ENCODE data around the gene PPP1R3G. TPM values are rescaled to one million over a fixed set of nuclear protein-coding genes. Genes with fewer than 3 reads are reported as not detected.

Gene PPP1R3G
- total RNA-seq, 1 donor from 2014 or later, result 2.0 TPM

DNA sequence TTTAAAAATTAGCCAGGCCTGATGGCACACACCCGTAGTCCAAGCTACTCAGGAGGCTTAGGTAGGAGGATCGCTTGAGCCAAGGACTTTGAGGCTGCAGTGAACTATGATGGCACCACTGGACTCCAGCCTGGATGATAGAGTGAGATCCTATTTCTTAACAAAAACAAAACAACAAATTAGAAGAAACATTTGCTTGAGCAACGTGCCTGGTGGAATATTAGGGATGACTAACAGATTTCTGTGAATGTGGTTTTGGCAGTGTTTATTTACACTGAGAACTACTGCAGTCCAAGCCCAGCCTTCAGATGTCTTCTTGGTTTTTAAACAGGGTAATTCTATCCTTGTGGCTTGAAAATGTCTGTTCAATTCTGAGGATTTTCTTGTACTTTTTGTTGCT, 9.2 kb downstream of the PPP1R3G start:
- ATAC-seq, result no peak

DNA sequence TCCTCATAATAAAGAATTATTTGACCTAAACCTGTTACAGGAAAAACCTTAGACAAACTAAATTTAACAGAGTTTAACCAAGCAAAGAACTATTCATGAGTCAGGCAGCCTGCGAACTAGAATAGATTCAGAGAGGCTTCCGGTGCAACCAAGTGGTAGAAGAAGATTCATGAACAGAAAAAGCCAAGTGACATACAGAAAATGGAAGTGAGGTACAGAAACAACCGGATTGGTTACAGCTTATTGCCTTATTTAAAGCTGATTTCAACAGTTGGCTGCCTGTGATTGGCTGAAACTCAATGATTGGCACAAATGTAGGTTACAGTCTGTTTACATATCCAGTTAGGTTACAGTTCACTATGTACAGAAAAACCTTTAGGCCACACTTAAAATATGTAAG, 10.1 kb downstream of the PPP1R3G start:
- no peak for ATAC-seq

DNA sequence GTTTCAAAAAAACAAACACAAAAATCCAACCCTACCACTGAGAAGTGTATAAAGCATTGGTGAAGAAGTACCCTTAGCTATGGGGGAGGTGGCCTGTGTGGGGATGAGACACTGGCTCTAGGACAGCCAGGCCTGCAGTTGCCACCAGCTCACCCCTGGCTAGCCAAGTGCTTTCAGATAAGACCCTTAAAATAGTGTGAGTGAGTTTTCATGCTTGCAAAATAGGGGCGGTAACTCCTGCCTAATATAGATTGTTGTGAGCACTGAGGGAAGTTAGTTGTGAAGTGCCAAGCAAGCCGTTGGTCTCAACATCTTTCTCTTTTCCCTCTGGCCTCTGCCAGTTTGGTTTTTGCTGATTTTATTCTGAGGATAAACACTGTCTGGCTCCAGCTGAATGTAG, 11.3 kb downstream of the PPP1R3G start:
- ATAC-seq, result no peak

DNA sequence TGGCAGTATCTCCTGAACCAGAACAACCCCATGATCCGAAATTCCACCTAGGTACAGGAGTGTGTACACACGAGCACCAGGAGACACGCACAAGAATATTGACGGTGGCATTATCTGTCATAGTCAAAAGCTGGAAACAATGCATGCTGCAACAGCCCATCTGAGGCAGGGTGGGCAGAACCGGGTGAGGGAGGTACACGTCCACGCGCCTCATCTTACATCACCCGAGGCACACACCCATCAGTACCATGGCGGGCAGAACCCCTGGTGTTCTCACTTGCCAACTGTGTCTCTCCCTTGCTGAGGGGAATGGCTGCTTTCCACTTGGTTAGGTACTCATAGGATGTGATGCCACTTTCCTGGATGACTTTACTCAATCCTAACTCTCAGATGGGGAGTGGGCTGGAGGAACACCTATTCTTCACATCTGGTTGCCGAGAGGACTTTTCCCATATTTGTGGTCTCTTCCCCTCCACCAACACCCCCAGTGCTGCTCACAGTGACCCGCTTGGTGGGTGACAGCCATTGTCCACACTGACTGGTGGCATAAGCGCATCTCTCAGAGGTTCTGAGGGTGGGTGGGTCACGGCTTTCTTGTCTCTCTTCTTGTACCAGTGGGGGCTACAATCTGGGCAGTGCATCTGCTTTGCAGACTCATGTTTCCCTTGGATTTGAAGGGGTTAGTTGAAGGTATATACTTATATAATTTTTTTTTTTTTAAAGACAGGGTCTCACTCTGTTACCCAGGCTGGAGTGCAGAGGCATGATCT, 13.5 kb downstream of the PPP1R3G start:
- peak; percentile 20 for ATAC-seq

DNA sequence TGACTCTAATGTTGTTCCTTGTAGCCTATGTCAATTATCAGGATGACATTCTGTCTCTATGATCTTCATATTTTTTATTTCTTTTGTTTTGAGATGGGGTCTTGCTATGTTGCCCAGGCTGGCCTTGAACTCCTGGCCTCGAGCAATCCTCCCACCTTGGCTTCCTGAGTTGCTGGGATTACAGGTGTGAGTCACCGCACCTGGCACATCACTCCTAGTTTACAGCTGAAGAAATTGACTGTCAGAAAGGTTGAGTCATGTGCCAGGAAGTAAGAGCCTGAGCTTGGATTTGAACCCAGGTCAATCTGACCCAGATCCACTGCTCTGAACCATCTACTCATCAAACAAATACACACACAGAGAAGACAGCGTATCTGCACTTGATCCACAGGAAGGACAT, 14.4 kb downstream of the PPP1R3G start:
- peak; percentile 47 for ATAC-seq

DNA sequence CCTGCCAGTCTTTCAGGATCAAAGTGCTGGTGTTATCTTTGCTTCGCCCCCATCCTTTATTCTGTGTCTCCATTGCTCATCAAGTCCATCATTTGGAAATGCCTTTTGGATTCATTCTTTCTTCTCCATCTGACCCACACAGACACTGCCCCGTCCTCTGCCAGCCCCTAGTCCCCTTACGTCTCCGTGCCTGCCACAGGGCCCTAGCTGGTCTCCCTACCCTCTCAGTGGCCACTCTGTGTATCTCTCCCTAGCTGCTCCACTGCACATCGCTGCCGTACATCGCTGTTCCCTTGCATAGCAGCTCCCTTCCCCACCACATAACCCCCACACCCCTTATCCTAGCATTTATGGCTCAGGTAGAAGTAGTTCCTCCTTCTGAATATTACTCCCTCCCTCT, 15.7 kb downstream of the PPP1R3G start:
- no peak for ATAC-seq

DNA sequence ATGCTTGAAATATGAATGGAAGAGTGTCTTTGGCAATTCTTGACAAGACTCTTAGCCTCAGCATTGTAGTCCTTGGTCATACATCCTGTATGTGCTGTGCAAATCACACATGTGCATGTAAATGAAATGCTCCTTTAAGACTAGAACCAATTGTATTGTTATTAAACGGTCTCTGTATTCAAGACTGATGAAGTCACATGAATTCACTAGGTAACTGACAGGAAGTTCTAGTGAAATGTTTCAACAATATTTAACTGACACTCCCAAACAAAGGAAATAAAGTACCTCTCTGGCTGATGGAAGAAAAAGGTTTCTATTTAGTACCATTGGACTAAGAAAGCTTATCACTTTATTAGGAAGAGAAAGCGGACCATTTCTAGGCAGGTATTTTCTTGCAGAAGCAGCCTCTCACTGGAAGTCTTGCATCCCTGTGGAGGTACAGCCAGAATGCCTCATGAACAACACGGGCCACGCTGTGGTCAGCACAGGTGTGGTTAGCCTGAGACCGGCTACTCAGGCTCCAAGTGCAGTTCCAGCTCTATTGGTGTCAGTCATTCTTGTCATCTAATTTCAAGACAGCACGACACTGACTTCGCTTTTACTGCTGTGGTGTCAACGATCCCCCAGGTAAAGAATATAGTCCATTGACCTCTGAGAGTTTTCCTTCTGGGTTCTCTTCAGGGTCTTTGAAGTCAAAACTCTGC, 17.3 kb downstream of the PPP1R3G start:
- no peak for ATAC-seq

DNA sequence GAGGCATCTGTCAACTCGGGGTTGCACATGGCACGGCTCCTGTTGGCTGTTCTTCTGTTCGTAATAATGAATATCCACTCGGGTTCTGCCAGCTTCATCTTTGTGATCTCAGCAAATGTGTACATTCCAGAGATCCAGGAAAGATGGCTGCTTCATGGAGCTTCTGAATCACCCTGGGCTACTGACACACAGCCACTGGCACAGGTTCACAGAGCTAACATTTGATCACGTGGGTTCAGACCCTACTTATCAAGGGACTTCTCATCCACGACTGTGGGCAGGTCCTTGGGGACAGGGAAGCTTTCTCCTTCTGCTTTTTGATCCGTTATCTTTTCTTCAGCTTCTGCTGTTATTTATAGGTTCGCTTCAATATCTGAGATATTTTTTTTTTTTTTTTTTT, 18.1 kb downstream of the PPP1R3G start:
- no peak for ATAC-seq

DNA sequence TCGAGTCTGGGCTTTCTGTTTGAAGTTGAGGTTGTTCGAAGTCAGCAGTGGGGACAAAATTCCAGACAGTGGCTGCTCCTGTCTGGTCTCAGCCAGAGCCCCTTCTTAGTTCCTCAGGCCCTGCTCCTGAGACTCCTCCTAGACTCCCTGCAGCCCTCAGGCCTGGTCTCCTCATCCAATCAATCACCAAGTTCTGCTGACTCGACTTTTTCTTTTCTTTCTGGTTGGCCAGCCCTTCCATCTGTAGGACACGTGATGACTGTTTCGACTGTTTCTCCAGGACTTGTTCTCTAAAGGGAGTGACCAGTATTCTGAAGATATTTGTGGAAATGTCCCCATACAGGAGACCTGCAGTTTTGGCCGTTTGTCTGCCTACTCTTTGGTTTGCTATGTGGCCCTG, 19.5 kb downstream of the PPP1R3G start:
- ATAC-seq, result no peak

DNA sequence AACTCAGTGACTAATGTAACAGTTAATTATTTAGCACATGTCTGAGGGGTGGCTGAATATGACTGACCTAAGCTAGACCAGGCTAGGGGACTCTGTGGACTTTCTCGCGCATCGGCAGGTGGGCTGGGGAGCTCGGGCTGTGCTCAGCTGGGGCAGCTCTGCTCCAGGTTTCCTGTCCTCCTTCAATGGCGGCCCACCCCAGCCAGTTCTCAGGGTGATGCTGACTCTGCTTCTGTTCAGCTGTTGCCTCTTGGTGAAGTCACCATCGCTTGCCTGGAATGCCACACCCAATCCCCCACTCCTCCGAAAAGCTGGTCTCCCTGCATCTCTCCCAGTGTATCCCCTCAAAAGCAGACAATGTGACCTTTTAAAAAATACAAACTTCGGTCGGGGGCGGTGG, 20.0 kb downstream of the PPP1R3G start:
- no peak for ATAC-seq

DNA sequence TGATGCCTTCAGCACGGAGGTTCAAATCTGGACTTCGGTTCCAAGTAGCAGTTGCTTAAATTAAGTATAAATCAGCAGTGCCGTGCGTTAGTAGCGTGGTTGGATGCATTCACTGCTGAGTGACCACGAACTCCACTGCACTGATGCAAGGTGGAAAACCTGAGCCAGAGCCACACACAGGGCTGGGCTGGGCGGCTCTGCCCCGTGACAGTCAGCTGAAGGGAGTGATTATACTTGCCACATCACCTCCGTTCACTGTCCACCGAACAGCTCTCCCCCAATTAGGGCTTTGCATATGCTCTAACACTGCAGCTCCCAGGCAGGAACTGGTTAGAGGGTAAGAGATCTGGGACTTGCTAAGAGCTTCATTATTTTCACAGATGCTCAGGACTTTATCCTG, 22.2 kb downstream of the PPP1R3G start:
- peak; percentile 73 for ATAC-seq

DNA sequence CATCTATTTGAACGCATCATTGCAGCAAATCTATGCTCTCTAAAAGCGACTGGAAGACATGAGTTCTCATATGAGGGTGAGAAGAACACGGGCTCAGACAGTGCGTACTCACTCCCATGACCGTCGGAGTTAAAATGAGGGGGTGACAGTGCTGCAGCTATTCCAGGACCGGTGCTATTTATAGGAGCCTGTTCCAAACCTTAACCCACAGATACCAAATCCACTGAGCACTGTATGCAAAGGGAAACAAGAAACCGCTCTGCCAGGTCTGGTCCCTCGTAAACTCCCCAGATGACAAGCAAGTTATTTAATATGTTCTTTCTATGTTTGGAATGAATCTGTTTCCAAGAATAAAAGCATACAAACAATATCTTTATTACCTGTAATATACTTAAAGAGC, 22.9 kb downstream of the PPP1R3G start:
- no peak for ATAC-seq

DNA sequence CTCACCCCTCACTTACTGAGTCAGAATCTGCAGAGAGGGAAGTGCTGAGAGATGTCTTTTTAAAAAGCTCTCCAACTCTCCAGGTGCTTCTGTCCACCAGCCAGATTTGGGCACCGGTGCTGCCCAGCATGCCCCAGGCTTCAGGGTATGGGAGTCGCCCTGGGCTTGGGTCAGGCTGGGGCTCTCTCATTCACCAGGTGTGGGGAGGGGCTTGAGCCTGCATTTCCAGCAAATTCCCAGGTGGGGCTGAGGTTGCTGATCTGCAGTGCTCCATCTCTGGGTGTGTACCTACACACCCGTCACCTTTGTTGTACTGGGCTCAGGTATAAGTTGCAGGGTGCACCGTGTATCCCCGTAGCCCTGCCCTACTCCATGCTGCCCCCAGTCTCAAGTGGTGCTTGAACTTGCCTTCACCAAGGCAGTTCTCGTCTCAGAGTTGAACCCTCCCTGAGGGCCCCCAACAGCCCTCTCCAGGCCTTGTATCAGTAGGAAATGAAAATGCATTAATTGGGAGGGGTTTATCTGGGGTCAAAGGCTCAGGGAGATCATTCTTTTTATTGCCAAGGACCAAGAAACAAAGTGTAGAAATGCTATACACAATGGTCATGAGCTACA, 23.5 kb downstream of the PPP1R3G start:
- ATAC-seq, result peak; percentile 10

DNA sequence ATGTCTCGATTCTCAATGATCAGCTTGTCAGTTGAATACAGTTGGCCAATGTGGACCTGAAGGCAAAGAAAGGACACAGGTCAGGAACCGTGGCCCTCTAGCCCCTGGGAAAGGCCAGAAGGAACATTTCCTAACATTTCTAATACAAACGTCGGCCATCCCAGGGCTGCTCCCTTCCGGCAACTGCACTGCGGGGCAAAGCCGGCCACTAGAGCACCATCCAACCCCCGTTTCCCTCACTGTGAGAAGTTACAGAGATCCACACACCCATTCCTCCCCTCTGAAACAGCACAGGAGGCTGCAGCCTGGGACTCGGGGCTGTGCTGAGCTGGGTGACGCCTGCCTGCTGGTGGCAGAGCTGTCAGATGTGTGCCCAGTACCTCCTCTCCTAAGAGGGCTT, 24.3 kb downstream of the PPP1R3G start:
- no peak for ATAC-seq

DNA sequence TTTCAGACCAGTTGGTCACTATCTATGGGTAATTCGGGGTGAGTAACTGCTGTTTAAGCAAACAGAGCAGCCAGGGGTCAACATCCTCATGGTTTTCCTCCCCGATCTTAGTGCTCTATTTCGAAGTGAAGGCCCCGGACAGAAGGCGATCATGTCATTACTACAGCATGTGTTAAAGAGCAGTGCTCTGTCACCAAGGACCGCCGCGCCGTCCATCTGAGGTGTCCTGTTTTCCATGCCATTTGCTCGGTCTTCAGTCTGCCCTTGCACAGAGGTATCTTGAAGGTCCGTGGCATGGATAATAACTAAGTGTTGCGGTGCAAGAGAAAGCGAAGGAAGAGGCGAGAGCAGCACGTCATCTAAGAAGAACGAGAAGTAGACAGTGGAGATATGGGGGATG, 25.1 kb downstream of the PPP1R3G start:
- ATAC-seq, result no peak

DNA sequence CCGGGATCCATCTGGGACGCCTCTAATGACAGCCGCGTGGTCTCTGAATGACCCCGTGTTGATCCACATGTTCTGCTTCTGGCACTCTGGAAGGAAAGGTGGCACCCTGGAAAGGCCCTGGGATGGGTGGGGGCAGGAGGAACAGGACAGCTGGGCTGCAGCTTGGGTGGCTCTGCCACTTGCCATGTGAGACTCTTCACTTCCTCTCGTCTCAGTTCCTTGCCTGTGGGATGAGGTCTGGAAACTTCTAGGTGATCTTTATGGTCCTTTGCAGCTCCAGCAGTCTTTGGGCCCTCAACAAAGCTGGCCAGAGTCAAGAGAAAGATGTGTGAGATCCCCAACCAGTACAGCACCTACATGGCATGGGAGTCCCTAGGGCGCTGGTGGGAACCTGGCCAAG, 26.5 kb downstream of the PPP1R3G start:
- ATAC-seq, result no peak

DNA sequence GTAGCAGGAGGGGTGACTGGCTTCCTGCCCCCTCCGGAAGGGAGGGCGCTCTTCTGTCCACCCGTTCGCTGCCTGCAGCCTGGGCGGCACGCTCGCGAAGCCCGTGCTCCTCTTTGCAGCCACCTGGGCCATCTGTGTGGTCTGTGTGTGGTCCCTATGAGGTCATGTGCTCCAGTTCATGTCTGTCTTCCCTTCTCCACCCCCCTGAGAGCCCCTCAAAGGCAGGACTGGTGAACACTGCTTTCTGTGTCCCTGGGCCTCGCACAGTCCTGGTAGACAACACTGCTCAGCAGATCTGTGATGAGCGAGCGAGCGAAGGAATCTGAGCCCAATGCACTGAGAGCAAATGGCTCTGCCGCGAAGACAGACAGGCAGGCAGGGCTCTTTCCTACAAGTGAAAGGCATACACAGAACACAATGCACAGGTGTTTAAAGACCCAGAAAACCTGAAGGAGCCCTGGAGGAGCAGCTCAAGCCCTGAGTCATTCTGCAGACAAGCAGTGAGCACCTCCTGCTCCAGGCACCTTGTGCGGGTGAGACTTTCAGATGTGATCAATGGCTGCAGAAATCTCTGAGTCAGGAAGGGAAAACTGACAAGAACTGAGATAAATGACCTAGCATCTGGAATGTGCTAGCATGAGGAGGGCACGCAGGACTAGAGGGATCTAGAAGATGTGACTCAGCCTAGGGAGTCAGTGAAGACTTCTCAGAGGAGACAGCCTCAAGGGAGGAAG, 27.1 kb downstream of the PPP1R3G start:
- peak; percentile 89 for ATAC-seq

DNA sequence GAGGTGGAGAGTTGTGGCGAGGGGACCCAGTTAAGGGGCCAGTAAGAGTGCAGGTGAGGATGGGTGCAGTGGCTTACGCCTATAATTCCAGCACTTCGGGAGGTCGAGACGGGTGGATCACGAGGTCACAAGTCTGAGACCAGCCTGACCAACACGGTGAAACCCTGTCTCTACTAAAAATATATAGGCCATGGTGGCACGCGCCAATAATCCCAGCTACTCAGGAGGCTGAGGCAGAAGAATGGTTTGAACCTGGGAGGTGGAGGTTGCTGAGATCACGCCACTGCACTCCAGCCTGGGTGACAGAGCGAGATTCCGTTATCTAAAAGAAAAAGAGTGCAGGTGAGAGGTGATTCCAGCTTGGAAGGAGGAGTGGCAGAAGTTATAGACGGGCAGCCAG, 28.0 kb downstream of the PPP1R3G start:
- ATAC-seq, result no peak

DNA sequence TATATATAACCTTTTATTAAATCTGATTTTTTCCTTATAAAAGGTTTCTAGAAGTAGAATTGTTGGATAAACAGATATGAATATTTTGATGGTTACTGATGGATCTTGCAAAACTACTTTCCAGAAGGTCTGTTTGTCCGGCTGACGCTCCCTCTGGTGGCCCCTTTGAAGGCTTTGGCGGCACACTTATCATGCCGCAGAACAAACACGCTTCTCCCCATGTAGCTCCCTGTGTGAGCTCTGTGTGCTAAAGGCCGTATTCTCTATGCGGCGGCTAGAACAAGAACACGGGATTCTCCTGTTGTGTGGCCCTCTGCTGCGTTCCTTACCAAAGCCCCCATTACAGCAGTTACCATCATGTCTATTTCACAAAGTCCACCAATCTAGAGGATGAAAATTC, 30.0 kb downstream of the PPP1R3G start:
- ATAC-seq, result no peak

DNA sequence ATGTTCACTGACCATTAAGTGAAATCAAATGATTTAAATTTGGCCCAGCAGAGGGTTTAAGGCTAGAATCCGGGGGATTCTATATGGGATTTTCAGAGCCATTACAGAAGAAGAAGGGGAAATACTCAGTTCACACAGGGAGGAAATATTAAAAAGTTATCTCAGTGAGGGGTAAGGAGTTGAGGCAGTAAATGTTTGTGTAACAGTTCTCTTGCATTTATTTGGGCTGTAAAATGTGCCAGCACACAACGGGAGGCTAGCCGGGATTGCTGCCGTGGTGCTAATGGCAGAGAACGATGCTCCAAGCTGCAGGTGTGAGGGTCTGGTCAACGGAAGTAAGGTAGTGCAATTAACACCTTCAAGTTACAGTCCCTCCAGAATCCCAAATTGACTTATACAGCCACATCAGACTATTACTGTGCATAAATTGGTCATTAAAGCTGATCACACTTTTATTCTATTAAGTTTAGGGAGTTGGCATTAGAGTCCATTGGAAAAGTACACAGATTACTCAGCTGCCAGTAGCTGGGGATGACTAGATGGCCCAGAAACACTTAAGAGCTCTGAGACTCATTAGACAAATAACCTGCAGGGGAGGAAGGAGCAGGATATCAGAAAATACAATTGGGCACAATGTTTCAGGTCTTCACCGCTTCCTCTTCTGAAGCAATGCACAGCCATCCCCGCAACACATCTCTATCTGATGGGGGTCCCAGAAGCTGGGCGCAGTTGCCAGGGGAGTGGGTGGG, 31.3 kb downstream of the PPP1R3G start:
- peak; percentile 58 for ATAC-seq

DNA sequence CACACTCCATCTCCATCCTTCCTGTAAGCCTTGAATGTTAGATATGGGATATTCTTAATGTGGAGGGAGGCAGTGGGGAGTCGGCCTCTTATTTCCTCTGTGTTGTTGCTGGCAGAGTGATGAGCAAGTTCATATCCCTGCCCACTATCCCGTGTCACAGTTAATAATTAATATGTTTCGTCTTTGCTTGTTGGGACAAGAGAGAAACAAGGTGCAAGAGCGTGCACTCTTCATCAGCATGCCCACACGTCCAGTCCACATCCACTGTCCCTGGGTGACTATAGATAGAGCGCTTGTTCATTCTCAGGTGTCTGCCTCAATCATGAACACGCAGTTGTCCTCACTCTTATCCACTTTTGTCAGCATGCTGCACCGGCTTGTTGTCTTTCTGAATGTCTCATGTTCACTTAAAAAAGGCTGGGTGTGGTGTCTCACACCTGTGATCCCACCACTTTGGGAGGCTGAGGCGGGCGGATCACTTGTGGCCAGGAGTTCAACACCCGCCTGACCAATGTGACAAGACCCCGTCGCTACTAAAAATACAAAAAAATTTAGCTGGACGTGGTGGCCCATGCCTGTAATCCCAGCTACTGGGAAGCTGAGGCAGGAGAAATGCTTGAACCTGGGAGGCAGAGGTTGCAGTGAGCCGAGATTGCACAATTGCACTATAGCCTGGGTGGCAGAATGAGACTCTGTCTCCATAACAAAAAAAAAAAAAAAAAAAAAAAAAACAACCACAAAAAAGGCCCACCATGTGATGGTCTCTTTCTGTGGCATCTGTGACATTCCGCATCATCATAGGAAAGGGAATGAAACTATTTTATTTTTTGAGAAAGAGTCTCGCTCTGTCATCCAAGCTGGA, 34.2 kb downstream of the PPP1R3G start:
- ATAC-seq, result no peak

DNA sequence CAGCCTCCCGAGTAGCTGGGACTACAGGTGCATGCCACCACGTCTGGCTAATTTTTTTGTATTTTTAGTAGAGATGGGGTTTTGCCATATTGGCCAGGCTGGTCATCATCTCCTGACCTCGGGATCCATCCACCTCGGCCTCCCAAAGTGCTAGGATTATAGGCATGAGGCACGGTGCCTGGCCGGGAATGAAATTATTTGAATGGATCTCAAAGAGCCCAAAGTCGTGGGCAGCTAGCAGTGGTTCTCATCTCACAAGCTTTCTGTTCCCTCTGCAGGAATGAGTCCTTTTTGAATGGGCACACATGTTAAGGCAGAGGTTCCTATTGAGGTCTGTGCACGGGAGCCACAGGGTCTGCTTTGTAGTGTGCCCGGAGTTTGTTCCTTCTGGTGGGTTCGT, 34.9 kb downstream of the PPP1R3G start:
- ATAC-seq, result no peak
